HG02885 (cell line): Measurements from ENCODE around the gene TTC29.
"Not testable (repeated sequence)": the region's sequence is repeated elsewhere in the genome, so short reads cannot be mapped to it uniquely, and the experiment has no call there.

Experiments
- ATAC-seq: cut with Tn5 transposase; IDR thresholded peaks from one replicate; pipeline ENCODE4 v1.9.1; 2021; ENCODE audit warnings: mild to moderate bottlenecking; ENCODE audit not compliant: unreplicated experiment, poor library complexity

The TTC29 gene

GRCh38 chr4:146739182-146739581 is 206.5 kb downstream of the TTC29 start:
- no peak for ATAC-seq

DNA sequence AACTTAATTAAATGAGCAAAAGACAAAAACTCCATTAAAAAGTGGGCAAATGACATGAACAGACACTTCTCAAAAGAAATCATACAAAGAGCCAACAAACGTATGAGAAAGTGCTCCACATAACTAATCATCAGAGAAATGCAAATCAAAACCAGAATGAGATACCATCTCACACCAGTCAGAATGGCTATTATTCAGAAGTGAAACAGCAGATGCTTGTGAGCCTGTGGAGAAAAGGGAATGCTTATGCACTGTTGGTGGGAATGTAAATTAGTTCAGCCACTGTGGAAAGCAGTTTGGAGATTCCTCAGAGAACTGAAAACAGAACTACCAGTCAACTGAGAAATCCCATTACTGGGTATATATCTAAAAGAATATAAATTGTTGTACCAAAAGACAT is 222.1 kb downstream of the TTC29 start:
- ATAC-seq = not testable (repeated sequence)

DNA sequence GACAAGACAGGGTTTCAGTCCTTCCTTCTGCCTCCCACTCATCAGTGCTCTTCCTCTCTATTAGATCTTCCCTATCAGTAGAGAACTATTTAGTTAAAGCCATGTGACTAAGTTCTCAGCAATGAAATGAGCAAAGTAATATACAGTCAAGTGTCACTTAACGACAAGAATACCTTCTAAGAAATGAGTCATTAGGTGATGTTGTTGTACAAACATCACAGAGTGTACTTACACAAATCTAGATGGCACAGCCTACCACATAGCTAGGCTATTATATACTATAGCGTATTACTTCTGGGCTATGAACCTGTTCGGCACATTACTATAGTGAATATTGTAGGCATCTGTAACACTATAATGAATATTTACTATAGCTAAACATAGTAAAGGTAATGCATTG is 235.7 kb downstream of the TTC29 start:
- no peak for ATAC-seq

GRCh38 chr4:146699910-146700309 is 245.8 kb downstream of the TTC29 start:
- no peak for ATAC-seq

GRCh38 chr4:146674829-146675570 is 270.7 kb downstream of the TTC29 start:
- ATAC-seq = no peak

DNA sequence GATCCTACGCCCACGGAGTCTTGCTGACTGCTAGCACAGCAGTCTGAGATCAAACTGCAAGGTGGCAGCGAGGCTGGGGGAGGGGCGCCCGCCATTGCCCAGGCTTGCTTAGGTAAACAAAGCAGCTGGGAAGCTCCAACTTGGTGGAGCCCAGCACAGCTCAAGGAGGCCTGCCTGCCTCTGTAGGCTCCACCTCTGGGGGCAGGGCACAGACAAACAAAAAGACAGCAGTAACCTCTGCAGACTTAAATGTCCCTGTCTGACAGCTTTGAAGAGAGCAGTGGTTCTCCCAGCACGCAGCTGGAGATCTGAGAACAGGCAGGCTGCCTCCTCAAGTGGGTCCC is 281.7 kb downstream of the TTC29 start:
- ATAC-seq = not testable (repeated sequence)

DNA sequence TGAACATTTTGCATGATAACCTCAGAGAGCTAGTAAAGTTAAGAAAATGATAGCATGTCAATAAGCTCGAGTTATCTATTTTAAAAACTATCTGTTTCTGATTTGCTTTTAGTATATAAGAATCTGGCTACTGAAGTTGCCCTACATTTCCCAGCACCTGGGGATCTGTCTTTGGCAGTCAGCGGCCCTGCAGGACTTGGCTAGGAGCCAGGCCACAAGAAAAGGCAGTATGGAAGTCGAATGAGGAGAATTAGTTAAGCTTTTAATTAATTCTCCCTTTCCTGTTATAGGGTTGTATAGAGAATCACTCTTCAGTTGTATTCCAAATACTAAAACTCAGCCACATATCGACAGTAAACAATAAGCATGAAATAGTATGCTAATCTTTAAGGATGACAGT is 284.3 kb downstream of the TTC29 start:
- ATAC-seq = no peak
